ENCODE measurements around the gene KIF11. TPM values are rescaled to one million over a fixed set of nuclear protein-coding genes. Genes with fewer than 3 reads are reported as not detected.
A peak's percentile ranks its signal among the peaks of the same experiment; 100 is the strongest.

KIF11 gene
- total and polyA plus RNA-seq, 2 experiments from 2014 or later, result 26.1 to 56.7 TPM

- Mint-ChIP-seq H3K4me1 (peaks cover 40% of the 10 kb centered on the region), H3K9me3 (no peaks in the 10 kb centered on the region; the same call in 2 of the 3 replicates), H3K27me3 (ENCODE audit: insufficient read depth, low read depth, poor library complexity) (peaks cover 2% of the 10 kb centered on the region), H3K4me3 (peak overlapping the region; percentile 96), H3K27ac (peak overlapping the region; percentile 99), H3K36me3 (ENCODE audit: low read depth) (no peaks in the 10 kb centered on the region)
- ATAC-seq, result no peak
- peaks cover 58% of the 10 kb centered on the region for H3K79me2 ChIP-seq (replicated peaks; ENCODE audit: insufficient read depth)
- H3K4me2 ChIP-seq, result peak overlapping the region; percentile 81
- H3K4me1 ChIP-seq (ENCODE audit: insufficient read depth), result peaks cover 18% of the 10 kb centered on the region
- H3K4me3 ChIP-seq, result peak overlapping the region; percentile 73
- no peaks in the 10 kb centered on the region for H3K36me3 ChIP-seq (ENCODE audit: insufficient read depth)
- peaks cover 26% of the 10 kb centered on the region for H4K20me1 ChIP-seq (replicated peaks; ENCODE audit: insufficient read depth)
- no peak for TF ChIP-seq ZNF331 (CRISPR knock-in tag; IDR thresholded peaks at IDR 0.05; ENCODE audit: low read depth)
- TF ChIP-seq EZH2 (IDR thresholded peaks at IDR 0.05; ENCODE audit: low read depth, unreplicated experiment), result no peak
- no peak for TF ChIP-seq ZNF114 (CRISPR knock-in tag; IDR thresholded peaks at IDR 0.05)
- no peak for TF ChIP-seq STAT1 (IDR thresholded peaks at IDR 0.05; ENCODE audit: unreplicated experiment)
- no peak for TF ChIP-seq JUNB (IDR thresholded peaks at IDR 0.05; ENCODE audit: unreplicated experiment)
- no peak for TF ChIP-seq CREB1 (CRISPR knock-in tag; IDR thresholded peaks at IDR 0.05; ENCODE audit: low read depth)
- TF ChIP-seq REST (IDR thresholded peaks at IDR 0.05; ENCODE audit: unreplicated experiment), result no peak
- TF ChIP-seq CTCF (conservative IDR thresholded peaks at IDR 0.05; ENCODE audit: low read depth in 2 of 2), result no peak
- TF ChIP-seq ZNF462 (CRISPR knock-in tag; IDR thresholded peaks at IDR 0.05), result no peak
- no peak for TF ChIP-seq EZH2phosphoT487 (IDR thresholded peaks at IDR 0.05; ENCODE audit: unreplicated experiment)
- TF ChIP-seq ETS1 (IDR thresholded peaks at IDR 0.05), result no peak
- no peak for TF ChIP-seq POLR2AphosphoS5 (IDR thresholded peaks at IDR 0.05; ENCODE audit: low read depth)
- no peak for TF ChIP-seq NANOG (IDR thresholded peaks at IDR 0.05; ENCODE audit: borderline replicate concordance)
- H3F3A ChIP-seq (replicated peaks; ENCODE audit: low read depth), result peaks cover 4% of the 10 kb centered on the region; the same call in 1 of the 2 replicates
- H2AFZ ChIP-seq, result 0 out of 2 replicates have a peak overlapping the region, but pooled peaks have one; percentile 34
- H3K27me3 ChIP-seq (ENCODE audit: insufficient read depth), result no peaks in the 10 kb centered on the region
- H3K27ac ChIP-seq (ENCODE audit: low read depth), result peak overlapping the region; percentile 92
- H3K9me2 ChIP-seq (ENCODE audit: insufficient read depth), result no peaks in the 10 kb centered on the region
- no peak for DNase-seq (ENCODE audit: low spot score)
Observed at GRCh38 chr10:92593619-92594588, 974 bp downstream of the KIF11 start.

Measured in GM23338 (cell line).